Mesenchymal stem cell (in vitro differentiated cells and primary cell): Measurements from ENCODE around the gene PPP1R14D. TPM values are rescaled to one million over a fixed set of nuclear protein-coding genes. Genes with fewer than 3 reads are reported as not detected.

Experiments used
- small RNA-seq: library from polyadenylated mRNA; stranded (forward); fragments of <200 nt; extraction: miRNeasy Mini kit (QIAGEN cat#:217004); gene quantifications from one replicate; pipeline ENCODE3, GENCODE V24; 2013; ENCODE audit warnings: low read depth

PPP1R14D gene

Small RNA genes lying within 50 kb of the gene (small RNA-seq; reads per million reads assigned to genes)
- not detected for gene AC025166.1
